ENCODE data around the gene MSMB.

Gene MSMB

DNA sequence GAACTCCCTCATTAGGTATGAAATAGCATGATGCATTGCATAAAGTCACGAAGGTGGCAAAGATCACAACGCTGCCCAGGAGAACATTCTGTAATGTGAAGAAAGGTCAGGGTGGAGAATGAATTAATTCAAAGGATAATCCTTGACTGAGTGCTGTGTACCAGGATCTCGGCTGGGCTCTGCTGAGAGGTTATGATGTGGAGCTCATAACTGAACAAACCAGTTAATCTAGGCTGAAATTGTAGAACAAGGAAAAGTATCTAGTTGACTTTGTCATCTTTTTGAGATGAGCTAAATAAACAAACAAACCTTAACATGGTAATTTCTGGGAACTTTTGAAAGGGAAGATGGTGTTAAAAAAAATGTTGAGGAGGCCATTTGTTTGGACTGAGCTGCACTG lies 6.1 kb downstream of the MSMB start:
- Histone ChIP-seq H3K27me3 (ENCODE audit: insufficient read depth, poor library complexity, severe bottlenecking) (no peaks in the 10 kb centered on the region), H3K27ac (replicated peaks) (no peak overlapping the region), H3K4me3 (replicated peaks; ENCODE audit: insufficient read depth, low read length) (no peak overlapping the region)
- TF ChIP-seq GABPA (IDR thresholded peaks at IDR 0.05; ENCODE audit: low read depth) (no peak), SPI1 (IDR thresholded peaks at IDR 0.05; ENCODE audit: borderline replicate concordance, low read depth) (no peak), POLR2AphosphoS5 (IDR thresholded peaks at IDR 0.05; ENCODE audit: low read depth) (no peak), REST (IDR thresholded peaks at IDR 0.05; ENCODE audit: insufficient replicate concordance, low read depth) (no peak)
- TF ChIP-seq, protein P1, sequence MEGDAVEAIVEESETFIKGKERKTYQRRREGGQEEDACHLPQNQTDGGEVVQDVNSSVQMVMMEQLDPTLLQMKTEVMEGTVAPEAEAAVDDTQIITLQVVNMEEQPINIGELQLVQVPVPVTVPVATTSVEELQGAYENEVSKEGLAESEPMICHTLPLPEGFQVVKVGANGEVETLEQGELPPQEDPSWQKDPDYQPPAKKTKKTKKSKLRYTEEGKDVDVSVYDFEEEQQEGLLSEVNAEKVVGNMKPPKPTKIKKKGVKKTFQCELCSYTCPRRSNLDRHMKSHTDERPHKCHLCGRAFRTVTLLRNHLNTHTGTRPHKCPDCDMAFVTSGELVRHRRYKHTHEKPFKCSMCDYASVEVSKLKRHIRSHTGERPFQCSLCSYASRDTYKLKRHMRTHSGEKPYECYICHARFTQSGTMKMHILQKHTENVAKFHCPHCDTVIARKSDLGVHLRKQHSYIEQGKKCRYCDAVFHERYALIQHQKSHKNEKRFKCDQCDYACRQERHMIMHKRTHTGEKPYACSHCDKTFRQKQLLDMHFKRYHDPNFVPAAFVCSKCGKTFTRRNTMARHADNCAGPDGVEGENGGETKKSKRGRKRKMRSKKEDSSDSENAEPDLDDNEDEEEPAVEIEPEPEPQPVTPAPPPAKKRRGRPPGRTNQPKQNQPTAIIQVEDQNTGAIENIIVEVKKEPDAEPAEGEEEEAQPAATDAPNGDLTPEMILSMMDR (IDR thresholded peaks at IDR 0.05; ENCODE audit: insufficient read depth, low read length): no peak
- no peak for DNase-seq (ENCODE audit: low read depth in 1 of 2, low spot score in 1 of 2)

DNA sequence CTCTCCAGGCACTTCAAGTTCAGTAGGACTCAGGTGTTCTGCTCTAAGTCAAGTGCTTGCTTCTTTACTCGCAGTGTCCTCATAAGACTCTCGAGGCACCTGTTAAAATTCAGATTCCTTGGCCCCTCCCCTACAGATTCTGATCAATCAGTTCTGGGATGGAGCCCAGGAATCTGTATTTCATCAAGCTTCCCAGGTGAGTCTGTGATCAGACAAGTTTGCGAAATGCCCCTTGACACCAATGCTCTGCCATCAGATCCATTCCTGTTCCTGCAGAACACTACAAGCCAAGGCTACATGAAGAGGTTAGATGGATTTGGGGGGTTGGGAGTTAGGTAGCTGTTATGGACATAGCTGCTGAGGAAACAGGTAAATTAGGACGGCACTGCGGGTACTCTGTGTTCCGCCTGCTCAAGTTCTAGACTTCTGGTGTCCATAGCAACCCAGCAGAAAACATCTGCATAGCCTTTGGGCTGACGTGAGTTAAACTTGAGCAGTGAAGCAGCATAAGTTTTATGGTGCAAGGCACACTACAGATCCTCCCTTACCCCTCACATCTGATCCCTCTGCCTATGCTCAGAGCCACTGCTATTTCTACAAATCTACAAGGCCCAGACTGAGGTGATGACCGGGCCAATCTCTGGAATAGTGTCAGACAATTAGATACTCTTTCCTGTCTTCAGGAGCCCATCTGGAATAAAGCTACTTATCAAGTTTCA lies 8.8 kb downstream of the MSMB start:
- no peak overlapping the region for H3K27ac ChIP-seq (replicated peaks)
- DNase-seq (ENCODE audit: low read depth in 1 of 2, low spot score in 1 of 2): no peak
- TF ChIP-seq POLR2AphosphoS5 (IDR thresholded peaks at IDR 0.05; ENCODE audit: low read depth) (no peak), SPI1 (IDR thresholded peaks at IDR 0.05; ENCODE audit: borderline replicate concordance, low read depth) (no peak), REST (IDR thresholded peaks at IDR 0.05; ENCODE audit: insufficient replicate concordance, low read depth) (no peak), GABPA (IDR thresholded peaks at IDR 0.05; ENCODE audit: low read depth) (no peak)
- TF ChIP-seq, protein P1 (IDR thresholded peaks at IDR 0.05; ENCODE audit: insufficient read depth, low read length): no peak

GRCh38 chr10:46035923-46036849 lies 9.9 kb downstream of the MSMB start:
- Histone ChIP-seq H3K27me3 (ENCODE audit: insufficient read depth, poor library complexity, severe bottlenecking) (no peaks in the 10 kb centered on the region), H3K27ac (replicated peaks) (peak overlapping the region; percentile 31), H3K4me3 (replicated peaks; ENCODE audit: insufficient read depth, low read length) (no peak overlapping the region)
- TF ChIP-seq, protein P1 (IDR thresholded peaks at IDR 0.05; ENCODE audit: insufficient read depth, low read length): no peak
- TF ChIP-seq GABPA (IDR thresholded peaks at IDR 0.05; ENCODE audit: low read depth) (no peak), POLR2AphosphoS5 (IDR thresholded peaks at IDR 0.05; ENCODE audit: low read depth) (no peak), REST (IDR thresholded peaks at IDR 0.05; ENCODE audit: insufficient replicate concordance, low read depth) (no peak), SPI1 (IDR thresholded peaks at IDR 0.05; ENCODE audit: borderline replicate concordance, low read depth) (no peak)
- DNase-seq (ENCODE audit: low read depth in 1 of 2, low spot score in 1 of 2): peak in 1 of 2 experiments; percentile 34

More for the DNA sequence above, 8.8 kb downstream of the MSMB start:
- H3K4me3 ChIP-seq (replicated peaks; ENCODE audit: insufficient read depth, low read length): no peak overlapping the region
- H3K27me3 ChIP-seq (ENCODE audit: insufficient read depth, poor library complexity, severe bottlenecking): no peaks in the 10 kb centered on the region
